ENCODE measurements around the gene LMO1. TPM values are rescaled to one million over a fixed set of nuclear protein-coding genes. Genes with fewer than 3 reads are reported as not detected.

Gene LMO1
- total and polyA plus RNA-seq, 2 of the 8 experiments (the other 6 are each of a cell fraction or from before 2014, with no cell fraction given) = 0.17 TPM; not detected in 1

DNA sequence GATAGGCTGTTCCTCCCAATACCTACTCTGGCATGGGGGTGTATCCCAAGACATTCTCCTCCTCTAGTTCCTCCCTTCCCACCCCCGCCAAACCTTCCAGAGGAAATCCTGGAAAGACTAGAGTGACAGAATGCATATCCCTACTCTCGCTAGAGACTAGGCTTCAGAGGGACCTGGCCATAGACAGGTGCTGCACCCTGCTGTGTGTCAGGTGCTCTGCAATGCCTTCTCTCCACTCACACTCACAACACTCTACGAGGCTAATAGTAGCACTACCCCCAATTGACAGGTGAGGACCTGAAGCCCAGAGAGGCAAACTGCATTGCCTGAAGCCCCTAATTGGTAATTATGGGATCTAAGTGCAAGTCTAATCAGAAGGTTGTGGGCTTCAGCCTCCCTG lies 46.2 kb upstream of the LMO1 start:
- Histone ChIP-seq H2BK5ac (ENCODE audit: low read depth, low read length) (no peak overlapping the region), H4K20me1 (replicated peaks in 1 of 2; ENCODE audit: control insufficient read depth in 1 of 2, insufficient read depth in 2 of 2, low read length in 2 of 2) (no peaks in the 10 kb centered on the region), H4K91ac (replicated peaks; ENCODE audit: insufficient read length, low read length) (no peak overlapping the region), H3K4ac (replicated peaks; ENCODE audit: insufficient read length, low read depth, low read length) (no peak overlapping the region), H3K4me3 (ENCODE audit: extremely low read depth in 1 of 4, insufficient read depth in 2 of 4, low read depth in 3 of 4, low read length in 4 of 4) (no peak overlapping the region), H3K27ac (ENCODE audit: low read depth, low read length) (no peak overlapping the region), H3K4me1 (replicated peaks in 1 of 4; ENCODE audit: control insufficient read depth in 3 of 4, insufficient read depth in 4 of 4, low read length in 3 of 4) (peaks cover 0 to 11% (median 3%) of the 10 kb centered on the region in 4 experiments; a peak in 2 of 7 replicates), H3K56ac (replicated peaks; ENCODE audit: insufficient read length, low read depth, low read length) (no peak overlapping the region), H3K4me2 (ENCODE audit: insufficient read depth in 1 of 2, low read depth in 2 of 2, low read length in 2 of 2) (no peak overlapping the region), H3K79me1 (ENCODE audit: low read depth, low read length) (no peaks in the 10 kb centered on the region), H2AFZ (ENCODE audit: low read length) (no peak overlapping the region), H3K36me3 (ENCODE audit: control insufficient read depth in 2 of 4, insufficient read depth in 4 of 4, low read length in 3 of 4) (no peaks in the 10 kb centered on the region), H2AK5ac (ENCODE audit: low read depth, low read length) (no peak overlapping the region), H3K18ac (ENCODE audit: extremely low read depth, low read length) (no peak overlapping the region), H3K9ac (replicated peaks in 1 of 4; ENCODE audit: extremely low read depth in 1 of 4, low read depth in 3 of 4, low read length in 3 of 4) (no peak overlapping the region), H2BK12ac (ENCODE audit: low read depth, low read length) (no peak overlapping the region), H3K23ac (ENCODE audit: insufficient read length) (no peak overlapping the region), H4K8ac (ENCODE audit: extremely low read depth, insufficient read depth, low read length) (no peak overlapping the region), H2BK20ac (ENCODE audit: low read length) (no peak overlapping the region), H2BK120ac (replicated peaks; ENCODE audit: low read depth, low read length) (no peak overlapping the region), H3K27me3 (replicated peaks in 1 of 4; ENCODE audit: control insufficient read depth in 3 of 4, extremely low read depth in 1 of 4, insufficient read depth in 3 of 4, low read length in 3 of 4) (no peaks in the 10 kb centered on the region; a peak in 1 of 7 replicates), H3K14ac (ENCODE audit: insufficient read length) (no peak overlapping the region), H3K23me2 (ENCODE audit: low read depth, low read length) (no peaks in the 10 kb centered on the region), H3K79me2 (ENCODE audit: control insufficient read depth in 1 of 2, insufficient read depth in 2 of 2, low read length in 2 of 2) (no peaks in the 10 kb centered on the region), H4K5ac (ENCODE audit: insufficient read length, low read depth, low read length) (no peak overlapping the region), H3K9me3 (ENCODE audit: insufficient read depth in 2 of 2, low read depth in 1 of 2, low read length in 1 of 2) (no peaks in the 10 kb centered on the region), H2BK15ac (ENCODE audit: low read length) (no peak overlapping the region)
- CTCF ChIA-PET (ENCODE audit: partially characterized antibody) = interaction anchor here (0.8 to 1.9 kb wide), 8 partner anchors 13 to 117 kb away, joined by 3 to 10 read pairs (median 3); partner anchors contain the start of gene LMO1
- TF ChIP-seq, protein P1, sequence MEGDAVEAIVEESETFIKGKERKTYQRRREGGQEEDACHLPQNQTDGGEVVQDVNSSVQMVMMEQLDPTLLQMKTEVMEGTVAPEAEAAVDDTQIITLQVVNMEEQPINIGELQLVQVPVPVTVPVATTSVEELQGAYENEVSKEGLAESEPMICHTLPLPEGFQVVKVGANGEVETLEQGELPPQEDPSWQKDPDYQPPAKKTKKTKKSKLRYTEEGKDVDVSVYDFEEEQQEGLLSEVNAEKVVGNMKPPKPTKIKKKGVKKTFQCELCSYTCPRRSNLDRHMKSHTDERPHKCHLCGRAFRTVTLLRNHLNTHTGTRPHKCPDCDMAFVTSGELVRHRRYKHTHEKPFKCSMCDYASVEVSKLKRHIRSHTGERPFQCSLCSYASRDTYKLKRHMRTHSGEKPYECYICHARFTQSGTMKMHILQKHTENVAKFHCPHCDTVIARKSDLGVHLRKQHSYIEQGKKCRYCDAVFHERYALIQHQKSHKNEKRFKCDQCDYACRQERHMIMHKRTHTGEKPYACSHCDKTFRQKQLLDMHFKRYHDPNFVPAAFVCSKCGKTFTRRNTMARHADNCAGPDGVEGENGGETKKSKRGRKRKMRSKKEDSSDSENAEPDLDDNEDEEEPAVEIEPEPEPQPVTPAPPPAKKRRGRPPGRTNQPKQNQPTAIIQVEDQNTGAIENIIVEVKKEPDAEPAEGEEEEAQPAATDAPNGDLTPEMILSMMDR (IDR thresholded peaks at IDR 0.05; ENCODE audit: control extremely low read depth in 1 of 3, insufficient read depth in 1 of 3, low read depth in 1 of 3, low read length in 3 of 3) = peak in 1 of 3 experiments; percentile 28; a peak in 2 of 4 replicates
- TF ChIP-seq RAD21 (IDR thresholded peaks at IDR 0.05 in 1 of 2, conservative IDR thresholded peaks at IDR 0.05 in 1 of 2; ENCODE audit: low read depth in 2 of 2, low read length in 2 of 2) (peak; percentile 28 to 44), FOSL1 (IDR thresholded peaks at IDR 0.05; ENCODE audit: insufficient read depth, low read depth, low read length) (no peak), SP2 (IDR thresholded peaks at IDR 0.05; ENCODE audit: low read length) (no peak), SAP30 (IDR thresholded peaks at IDR 0.05; ENCODE audit: insufficient read depth, insufficient replicate concordance, low read length) (no peak)
- WGBS, 2 experiments (ENCODE audit: extremely low coverage in 1 of 2, insufficient coverage in 1 of 2, insufficient read length in 1 of 2, insufficient replicate concordance in 2 of 2, low coverage in 1 of 2, low lambda C conversion rate in 2 of 2, missing lambda C conversion rate in 1 of 2) = 56% methylated on average over 3 of the region's 3 CpGs; no CpG with 5 or more reads in 1 of the 2 experiments
- POLR2A ChIA-PET (ENCODE audit: partially characterized antibody) = no interaction called here
- DNase-seq (ENCODE audit: low read depth in 1 of 2, low spot score in 2 of 2) = no peak
- no peak for FAIRE-seq
